CD4-positive, alpha-beta T cell (primary cell): Measurements from ENCODE around the gene KLRC3. TPM values are rescaled to one million over a fixed set of nuclear protein-coding genes. Genes with fewer than 3 reads are reported as not detected.

ENCODE experiments used
- ATAC-seq: fragments of 200-7000 bp; cut with Tn5 transposase; one replicate; pipeline ENCODE4 v1.10.0; 2022; ENCODE audit warnings: mild to moderate bottlenecking; ENCODE audit not compliant: poor library complexity
- CTCF ChIA-PET: fragments of 350-600 bp; sonication (Branson Sonifier 250); formaldehyde crosslinking; loops from one replicate; lab custom pipeline; 2021; ENCODE audit warnings: antibody characterized with exemption, inconsistent platforms; lab: Charles Lee
- POLR2A ChIA-PET: fragments of 350-600 bp; sonication (Branson Sonifier 250); formaldehyde crosslinking; loops from one replicate; lab custom pipeline; 2021; ENCODE audit warnings: antibody characterized with exemption, inconsistent platforms; lab: Charles Lee
- DNase-seq, 14 experiments: peaks; one replicate each; pipeline ENCODE4 v3.0.0-alpha.2; 2013 to 2020; ENCODE audit warnings: mixed read lengths in 2 of 14
- H3K27ac ChIP-seq, 2 donors: one replicate each; pipeline versions ENCODE4 v1.5.1 to v1.7.0; 2013; ENCODE audit warnings: low read length in 2 of 2, low read depth in 1 of 2, mild to moderate bottlenecking in 1 of 2
- H3K27me3 ChIP-seq, 2 experiments: 1 replicate in 1 of 2; 2 replicates in 1 of 2; pipeline versions ENCODE4 v1.6.1 to v1.7.0; 2013; ENCODE audit warnings: low read length in 2 of 2, control low read depth in 1 of 2, mild to moderate bottlenecking in 1 of 2, moderate library complexity in 1 of 2; ENCODE audit not compliant: insufficient read depth in 2 of 2, control insufficient read depth in 1 of 2
- H3K36me3 ChIP-seq: one replicate; pipeline ENCODE4 v1.6.1; 2013; ENCODE audit warnings: low read length, control low read depth; ENCODE audit not compliant: insufficient read depth
- H3K4me1 ChIP-seq: one replicate; pipeline ENCODE4 v1.6.1; 2013; ENCODE audit warnings: low read length, control low read depth; ENCODE audit not compliant: insufficient read depth
- H3K4me3 ChIP-seq: one replicate; pipeline ENCODE4 v1.5.1; 2013; ENCODE audit warnings: mild to moderate bottlenecking, low read length, moderate library complexity
- H3K9me3 ChIP-seq, 2 experiments: 1 replicate in 1 of 2; 2 replicates in 1 of 2; pipeline versions ENCODE4 v1.6.1 to v1.7.0; 2013; ENCODE audit warnings: low read length in 2 of 2, mild to moderate bottlenecking in 2 of 2, control low read depth in 1 of 2, moderate library complexity in 1 of 2; ENCODE audit not compliant: control insufficient read depth in 1 of 2, insufficient read depth in 1 of 2
- H3K27ac Mint-ChIP-seq: one replicate; pipeline ENCODE4 v1.8.0; 2020; ENCODE audit warnings: mixed read lengths
- H3K27me3 Mint-ChIP-seq: one replicate; pipeline ENCODE4 v1.8.0; 2021; ENCODE audit warnings: mixed read lengths
- H3K36me3 Mint-ChIP-seq: one replicate; pipeline ENCODE4 v1.8.0; 2021; ENCODE audit warnings: low read depth, mixed read lengths
- H3K4me1 Mint-ChIP-seq: one replicate; pipeline ENCODE4 v1.8.0; 2021; ENCODE audit warnings: low read depth, mixed read lengths
- H3K4me3 Mint-ChIP-seq: one replicate; pipeline ENCODE4 v1.8.0; 2020; ENCODE audit warnings: mild to moderate bottlenecking, mixed read lengths
- H3K9me3 Mint-ChIP-seq: one replicate; pipeline ENCODE4 v1.8.0; 2020; ENCODE audit warnings: mixed read lengths
- intact Hi-C, 2 experiments: fragments of 100-400 bp; cut with DNase I in 1 of 2; cut with micrococcal nuclease in 1 of 2; formaldehyde crosslinking; loops; one replicate each; pipeline versions ENCODE4 v1.15.1 to v1.9.0; 2023 to 2025; cut with DNase I, micrococcal nuclease
- total RNA-seq, 174 experiments: library from RNA in 2 of 174; stranded (reverse) in 2 of 174; gene quantifications; one replicate each; pipeline ENCODE4 v1.2.3 and lab custom pipeline; 2021 to 2026
- TF ChIP-seq, protein P1 (sequence below): fragments of 200-600 bp; IDR thresholded peaks from one replicate; pipeline ENCODE4 v1.8.0; 2022; ENCODE audit warnings: antibody characterized with exemption, mild to moderate bottlenecking

KLRC3 gene
- total RNA-seq, 2 experiments from 2014 or later, result not detected

DNA sequence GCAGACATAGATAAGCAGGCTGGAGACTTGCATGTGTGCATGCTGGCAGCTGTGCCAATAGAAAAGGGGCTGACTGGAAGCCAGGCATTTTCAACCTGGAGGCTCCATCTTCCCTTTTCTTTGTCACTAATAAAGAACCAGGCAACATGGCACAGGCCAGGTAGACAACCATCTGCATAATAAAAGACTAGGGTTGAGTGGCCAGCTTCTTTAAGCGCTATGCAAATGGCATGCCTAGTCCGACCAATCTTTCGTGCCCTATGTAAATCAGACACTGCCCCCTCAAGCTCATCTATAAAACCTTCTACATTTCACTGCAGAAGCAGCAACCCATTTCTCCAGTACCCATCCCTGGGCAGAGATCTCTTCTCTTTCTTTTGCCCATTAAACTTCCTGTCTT lies 37.4 kb upstream of the KLRC3 start:
- no peak overlapping the region for H3K27ac Mint-ChIP-seq
- peaks cover 17% of the 10 kb centered on the region for H3K9me3 Mint-ChIP-seq
- H3K9me3 ChIP-seq, result peaks cover 0 to 15% of the 10 kb centered on the region in 2 experiments
- no peaks in the 10 kb centered on the region for H3K36me3 ChIP-seq
- TF ChIP-seq, protein P1, sequence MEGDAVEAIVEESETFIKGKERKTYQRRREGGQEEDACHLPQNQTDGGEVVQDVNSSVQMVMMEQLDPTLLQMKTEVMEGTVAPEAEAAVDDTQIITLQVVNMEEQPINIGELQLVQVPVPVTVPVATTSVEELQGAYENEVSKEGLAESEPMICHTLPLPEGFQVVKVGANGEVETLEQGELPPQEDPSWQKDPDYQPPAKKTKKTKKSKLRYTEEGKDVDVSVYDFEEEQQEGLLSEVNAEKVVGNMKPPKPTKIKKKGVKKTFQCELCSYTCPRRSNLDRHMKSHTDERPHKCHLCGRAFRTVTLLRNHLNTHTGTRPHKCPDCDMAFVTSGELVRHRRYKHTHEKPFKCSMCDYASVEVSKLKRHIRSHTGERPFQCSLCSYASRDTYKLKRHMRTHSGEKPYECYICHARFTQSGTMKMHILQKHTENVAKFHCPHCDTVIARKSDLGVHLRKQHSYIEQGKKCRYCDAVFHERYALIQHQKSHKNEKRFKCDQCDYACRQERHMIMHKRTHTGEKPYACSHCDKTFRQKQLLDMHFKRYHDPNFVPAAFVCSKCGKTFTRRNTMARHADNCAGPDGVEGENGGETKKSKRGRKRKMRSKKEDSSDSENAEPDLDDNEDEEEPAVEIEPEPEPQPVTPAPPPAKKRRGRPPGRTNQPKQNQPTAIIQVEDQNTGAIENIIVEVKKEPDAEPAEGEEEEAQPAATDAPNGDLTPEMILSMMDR, result no peak
- DNase-seq (no peak), ATAC-seq (no peak)
- no peaks in the 10 kb centered on the region for H3K27me3 Mint-ChIP-seq
- H3K27ac ChIP-seq, result no peak overlapping the region
- H3K4me3 Mint-ChIP-seq, result no peak overlapping the region
- POLR2A ChIA-PET, result no interaction called here
- H3K36me3 Mint-ChIP-seq, result peaks cover 8% of the 10 kb centered on the region
- H3K4me1 Mint-ChIP-seq, result no peaks in the 10 kb centered on the region
- intact Hi-C loops, result no loop called here
- H3K4me1 ChIP-seq, result no peaks in the 10 kb centered on the region
- no peaks in the 10 kb centered on the region for H3K27me3 ChIP-seq
- CTCF ChIA-PET, result no interaction called here
- no peak overlapping the region for H3K4me3 ChIP-seq

DNA sequence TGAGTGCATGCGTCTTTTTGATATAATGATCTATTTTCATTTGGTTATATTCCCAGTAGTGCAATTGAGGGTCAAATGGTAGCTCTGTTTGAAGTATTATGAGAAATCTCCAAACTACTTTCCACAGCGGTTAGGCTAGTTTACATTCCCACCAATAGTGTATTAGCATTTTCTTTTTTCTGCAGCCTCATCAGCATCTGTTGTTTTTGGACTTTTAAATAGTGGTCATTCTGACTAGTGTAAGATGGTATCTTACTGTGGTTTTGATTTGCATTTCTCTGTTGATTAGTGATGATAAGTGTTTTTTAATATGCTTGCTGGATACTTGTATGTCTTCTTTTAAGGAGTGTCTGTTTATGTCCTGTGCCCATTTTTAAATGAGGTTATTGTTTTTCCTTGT lies 36.5 kb upstream of the KLRC3 start:
- intact Hi-C loops, result no loop called here
- DNase-seq, result no peak
- CTCF ChIA-PET, result no interaction called here

DNA sequence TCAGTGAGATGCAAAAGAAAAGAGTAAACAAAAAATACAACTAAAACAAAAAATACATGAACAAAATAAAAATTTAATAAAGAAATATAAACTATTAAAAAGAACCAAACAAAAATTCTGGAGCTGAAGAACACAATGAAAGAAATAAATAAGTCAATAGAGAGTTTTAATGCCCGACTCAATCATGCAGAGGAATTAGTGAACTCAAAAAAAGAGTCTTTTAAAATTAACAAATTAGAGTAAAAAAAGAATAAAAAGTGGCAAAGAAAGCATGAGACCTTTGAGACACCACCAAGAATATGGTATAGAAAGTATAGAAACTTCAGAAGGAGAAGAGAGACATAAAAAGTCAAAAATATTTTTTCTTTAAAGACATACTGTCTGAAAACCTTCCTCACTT lies 35.4 kb upstream of the KLRC3 start:
- DNase-seq, result no peak
- no peak overlapping the region for H3K4me3 Mint-ChIP-seq
- Histone ChIP-seq H3K4me3 (no peak overlapping the region), H3K36me3 (no peaks in the 10 kb centered on the region), H3K27ac (no peak overlapping the region), H3K9me3 (peaks cover 0 to 15% of the 10 kb centered on the region in 2 experiments), H3K4me1 (no peaks in the 10 kb centered on the region), H3K27me3 (peaks cover 0 to 4% of the 10 kb centered on the region in 2 experiments)
- no peak overlapping the region for H3K27ac Mint-ChIP-seq
- ChIA-PET POLR2A (no interaction called here), CTCF (no interaction called here)
- no peak for ATAC-seq
- peaks cover 17% of the 10 kb centered on the region for H3K9me3 Mint-ChIP-seq
- intact Hi-C loops, result no loop called here
- H3K36me3 Mint-ChIP-seq, result peaks cover 8% of the 10 kb centered on the region
- TF ChIP-seq, protein P1, result no peak
- no peaks in the 10 kb centered on the region for H3K27me3 Mint-ChIP-seq
- H3K4me1 Mint-ChIP-seq, result no peaks in the 10 kb centered on the region

More for the DNA sequence above, 36.5 kb upstream of the KLRC3 start:
- TF ChIP-seq, protein P1, result no peak
- Histone ChIP-seq H3K4me1 (no peaks in the 10 kb centered on the region), H3K9me3 (peaks cover 0 to 15% of the 10 kb centered on the region in 2 experiments), H3K27ac (no peak overlapping the region), H3K36me3 (no peaks in the 10 kb centered on the region), H3K4me3 (no peak overlapping the region), H3K27me3 (no peaks in the 10 kb centered on the region)
- no peak for ATAC-seq
- H3K9me3 Mint-ChIP-seq, result peaks cover 17% of the 10 kb centered on the region
- H3K27ac Mint-ChIP-seq, result no peak overlapping the region
- POLR2A ChIA-PET, result no interaction called here
- H3K36me3 Mint-ChIP-seq, result peaks cover 8% of the 10 kb centered on the region
- H3K4me1 Mint-ChIP-seq, result no peaks in the 10 kb centered on the region
- no peaks in the 10 kb centered on the region for H3K27me3 Mint-ChIP-seq
- no peak overlapping the region for H3K4me3 Mint-ChIP-seq
